ENCODE measurements around the gene ZFP62. TPM values are rescaled to one million over a fixed set of nuclear protein-coding genes. Genes with fewer than 3 reads are reported as not detected.
"Not testable (repeated sequence)": the region's sequence is repeated elsewhere in the genome, so short reads cannot be mapped to it uniquely, and the experiment has no call there.

ZFP62 gene
- total RNA-seq, 1 donor from 2014 or later, result 30.2 TPM

GRCh38 chr5:180832638-180833068 is 28.4 kb downstream of the ZFP62 start:
- DNase-seq (ENCODE audit: low spot score), result no peak
- no peak for TF ChIP-seq CTCF (IDR thresholded peaks at IDR 0.05; ENCODE audit: unreplicated experiment)
- Mint-ChIP-seq H3K27me3 (ENCODE audit: unreplicated experiment) (peaks cover 16% of the 10 kb centered on the region), H3K36me3 (ENCODE audit: low read depth, unreplicated experiment) (peaks cover 36% of the 10 kb centered on the region), H3K27ac (ENCODE audit: unreplicated experiment) (no peak overlapping the region), H3K4me1 (ENCODE audit: unreplicated experiment) (peaks cover 25% of the 10 kb centered on the region), H3K9me3 (ENCODE audit: unreplicated experiment) (peaks cover 3% of the 10 kb centered on the region), H3K4me3 (ENCODE audit: unreplicated experiment) (peak overlapping the region; percentile 62)

GRCh38 chr5:180831139-180832093 is 29.7 kb downstream of the ZFP62 start:
- Mint-ChIP-seq H3K36me3 (ENCODE audit: low read depth, unreplicated experiment) (peaks cover 38% of the 10 kb centered on the region), H3K4me3 (ENCODE audit: unreplicated experiment) (peak overlapping the region; percentile 98), H3K9me3 (ENCODE audit: unreplicated experiment) (peaks cover 3% of the 10 kb centered on the region), H3K27ac (ENCODE audit: unreplicated experiment) (peak overlapping the region; percentile 97), H3K27me3 (ENCODE audit: unreplicated experiment) (peaks cover 17% of the 10 kb centered on the region), H3K4me1 (ENCODE audit: unreplicated experiment) (peaks cover 26% of the 10 kb centered on the region)
- no peak for TF ChIP-seq CTCF (IDR thresholded peaks at IDR 0.05; ENCODE audit: unreplicated experiment)
- peak; percentile 65 for DNase-seq (ENCODE audit: low spot score)

- Mint-ChIP-seq H3K27me3 (ENCODE audit: unreplicated experiment) (peaks cover 19% of the 10 kb centered on the region), H3K36me3 (ENCODE audit: low read depth, unreplicated experiment) (peaks cover 39% of the 10 kb centered on the region)
- no peak for DNase-seq (ENCODE audit: low spot score)
These were observed 30.6 kb downstream of the ZFP62 start for GRCh38 chr5:180830253-180831138.

GRCh38 chr5:180829726-180830125 is 31.4 kb downstream of the ZFP62 start:
- Mint-ChIP-seq H3K4me1 (ENCODE audit: unreplicated experiment) (peaks cover 31% of the 10 kb centered on the region), H3K9me3 (ENCODE audit: unreplicated experiment) (peaks cover 3% of the 10 kb centered on the region), H3K36me3 (ENCODE audit: low read depth, unreplicated experiment) (peaks cover 38% of the 10 kb centered on the region), H3K27ac (ENCODE audit: unreplicated experiment) (no peak overlapping the region), H3K27me3 (ENCODE audit: unreplicated experiment) (peaks cover 19% of the 10 kb centered on the region), H3K4me3 (ENCODE audit: unreplicated experiment) (peak overlapping the region; percentile 92)
- DNase-seq (ENCODE audit: low spot score), result no peak
- TF ChIP-seq CTCF (IDR thresholded peaks at IDR 0.05; ENCODE audit: unreplicated experiment), result no peak

More at GRCh38 chr5:180830253-180831138, 30.6 kb downstream of the ZFP62 start:
- Mint-ChIP-seq H3K27ac (ENCODE audit: unreplicated experiment) (peak overlapping the region; percentile 86), H3K4me1 (ENCODE audit: unreplicated experiment) (peaks cover 27% of the 10 kb centered on the region), H3K9me3 (ENCODE audit: unreplicated experiment) (peaks cover 3% of the 10 kb centered on the region), H3K4me3 (ENCODE audit: unreplicated experiment) (peak overlapping the region; percentile 92)
- TF ChIP-seq CTCF (IDR thresholded peaks at IDR 0.05; ENCODE audit: unreplicated experiment), result no peak

- Mint-ChIP-seq H3K27ac (ENCODE audit: unreplicated experiment) (peak overlapping the region; percentile 77), H3K4me3 (ENCODE audit: unreplicated experiment) (peak overlapping the region; percentile 92), H3K27me3 (ENCODE audit: unreplicated experiment) (peaks cover 19% of the 10 kb centered on the region), H3K4me1 (ENCODE audit: unreplicated experiment) (peaks cover 34% of the 10 kb centered on the region), H3K36me3 (ENCODE audit: low read depth, unreplicated experiment) (peaks cover 30% of the 10 kb centered on the region)
- not testable (repeated sequence) for H3K9me3 Mint-ChIP-seq (ENCODE audit: unreplicated experiment); DNase-seq (ENCODE audit: low spot score)
These were observed 32.1 kb downstream of the ZFP62 start for GRCh38 chr5:180828756-180829531.

GRCh38 chr5:180827374-180827773 is 33.7 kb downstream of the ZFP62 start:
- H3K36me3 Mint-ChIP-seq (ENCODE audit: low read depth, unreplicated experiment), result peaks cover 29% of the 10 kb centered on the region
- H3K27me3 Mint-ChIP-seq (ENCODE audit: unreplicated experiment), result peaks cover 19% of the 10 kb centered on the region
- H3K4me3 Mint-ChIP-seq (ENCODE audit: unreplicated experiment); DNase-seq (ENCODE audit: low spot score); H3K27ac Mint-ChIP-seq (ENCODE audit: unreplicated experiment); H3K9me3 Mint-ChIP-seq (ENCODE audit: unreplicated experiment): not testable (repeated sequence)
- H3K4me1 Mint-ChIP-seq (ENCODE audit: unreplicated experiment), result peaks cover 34% of the 10 kb centered on the region

Measured in endothelial cell (in vitro differentiated cells).